Neural crest cell (in vitro differentiated cells): ENCODE results near the gene GFOD1. TPM values are rescaled to one million over a fixed set of nuclear protein-coding genes. Genes with fewer than 3 reads are reported as not detected.
A peak's percentile ranks its signal among the peaks of the same experiment; 100 is the strongest.

Source experiments
- DNase-seq: peaks from one replicate; pipeline ENCODE4 v3.0.0; 2021; ENCODE audit warnings: low read depth, mixed read lengths, low spot score
- H3K27ac Mint-ChIP-seq: one replicate; pipeline ENCODE4 v1.8.0; 2021; ENCODE audit warnings: mild to moderate bottlenecking, mixed read lengths; ENCODE audit not compliant: unreplicated experiment
- H3K27me3 Mint-ChIP-seq: 2 replicates; pipeline ENCODE4 v1.8.0; 2021; ENCODE audit warnings: low read depth, mild to moderate bottlenecking, mixed read lengths
- H3K36me3 Mint-ChIP-seq: 2 replicates; pipeline ENCODE4 v1.8.0; 2021; ENCODE audit warnings: low read depth, mild to moderate bottlenecking, mixed read lengths
- H3K4me1 Mint-ChIP-seq: 2 replicates; pipeline ENCODE4 v1.8.0; 2021; ENCODE audit warnings: mixed read lengths
- H3K4me3 Mint-ChIP-seq: one replicate; pipeline ENCODE4 v1.8.0; 2021; ENCODE audit warnings: mild to moderate bottlenecking, mixed read lengths
- H3K9me3 Mint-ChIP-seq: 2 replicates; pipeline ENCODE4 v1.8.0; 2021; ENCODE audit warnings: mixed read lengths
- total RNA-seq: library from RNA; stranded (reverse); gene quantifications from 2 replicates; pipeline ENCODE4 v1.2.1, GENCODE V29; 2021
- TF ChIP-seq, protein P1 (sequence below): fragments of 200-600 bp; sonication (generic); conservative IDR thresholded peaks from 2 replicates; pipeline ENCODE4 v1.5.0; 2021; ENCODE audit warnings: antibody characterized with exemption, mild to moderate bottlenecking

Gene GFOD1
- total RNA-seq, 1 donor from 2014 or later = 2.2 TPM

DNA sequence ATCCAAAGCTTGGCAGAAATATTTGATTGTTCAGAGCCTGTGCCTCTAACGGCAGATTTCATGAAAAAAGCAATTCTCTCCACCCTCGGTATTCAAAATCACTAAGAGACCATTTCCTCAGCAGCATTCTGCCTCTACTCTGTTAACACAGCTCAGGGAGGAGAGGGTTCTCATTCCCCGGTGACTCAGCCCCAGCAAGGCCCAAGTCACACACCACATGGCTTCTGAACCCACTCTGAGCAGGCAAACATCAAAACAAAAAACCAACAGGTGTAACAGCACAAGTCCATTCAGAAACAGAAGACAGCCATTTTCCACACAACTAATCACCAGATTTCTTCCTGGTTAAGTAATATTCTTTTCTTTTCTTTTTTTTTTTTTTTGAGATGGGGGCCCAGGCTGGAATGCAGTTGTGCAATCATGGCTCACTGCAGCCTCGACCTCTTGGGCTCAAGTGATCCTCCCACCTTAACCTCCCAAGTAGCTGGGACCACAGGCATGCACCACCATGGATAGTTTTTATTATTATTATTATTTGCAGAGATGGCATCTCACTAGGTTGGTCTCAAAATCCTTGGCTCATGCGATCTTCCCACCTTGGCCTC, 55.4 kb downstream of the GFOD1 start:
- peaks cover 21% of the 10 kb centered on the region for H3K4me1 Mint-ChIP-seq
- peaks cover 3% of the 10 kb centered on the region for H3K9me3 Mint-ChIP-seq
- no peak overlapping the region for H3K4me3 Mint-ChIP-seq
- DNase-seq = no peak
- no peaks in the 10 kb centered on the region for H3K36me3 Mint-ChIP-seq
- TF ChIP-seq, protein P1, sequence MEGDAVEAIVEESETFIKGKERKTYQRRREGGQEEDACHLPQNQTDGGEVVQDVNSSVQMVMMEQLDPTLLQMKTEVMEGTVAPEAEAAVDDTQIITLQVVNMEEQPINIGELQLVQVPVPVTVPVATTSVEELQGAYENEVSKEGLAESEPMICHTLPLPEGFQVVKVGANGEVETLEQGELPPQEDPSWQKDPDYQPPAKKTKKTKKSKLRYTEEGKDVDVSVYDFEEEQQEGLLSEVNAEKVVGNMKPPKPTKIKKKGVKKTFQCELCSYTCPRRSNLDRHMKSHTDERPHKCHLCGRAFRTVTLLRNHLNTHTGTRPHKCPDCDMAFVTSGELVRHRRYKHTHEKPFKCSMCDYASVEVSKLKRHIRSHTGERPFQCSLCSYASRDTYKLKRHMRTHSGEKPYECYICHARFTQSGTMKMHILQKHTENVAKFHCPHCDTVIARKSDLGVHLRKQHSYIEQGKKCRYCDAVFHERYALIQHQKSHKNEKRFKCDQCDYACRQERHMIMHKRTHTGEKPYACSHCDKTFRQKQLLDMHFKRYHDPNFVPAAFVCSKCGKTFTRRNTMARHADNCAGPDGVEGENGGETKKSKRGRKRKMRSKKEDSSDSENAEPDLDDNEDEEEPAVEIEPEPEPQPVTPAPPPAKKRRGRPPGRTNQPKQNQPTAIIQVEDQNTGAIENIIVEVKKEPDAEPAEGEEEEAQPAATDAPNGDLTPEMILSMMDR = no peak
- H3K27me3 Mint-ChIP-seq = no peaks in the 10 kb centered on the region
- H3K27ac Mint-ChIP-seq = no peak overlapping the region

DNA sequence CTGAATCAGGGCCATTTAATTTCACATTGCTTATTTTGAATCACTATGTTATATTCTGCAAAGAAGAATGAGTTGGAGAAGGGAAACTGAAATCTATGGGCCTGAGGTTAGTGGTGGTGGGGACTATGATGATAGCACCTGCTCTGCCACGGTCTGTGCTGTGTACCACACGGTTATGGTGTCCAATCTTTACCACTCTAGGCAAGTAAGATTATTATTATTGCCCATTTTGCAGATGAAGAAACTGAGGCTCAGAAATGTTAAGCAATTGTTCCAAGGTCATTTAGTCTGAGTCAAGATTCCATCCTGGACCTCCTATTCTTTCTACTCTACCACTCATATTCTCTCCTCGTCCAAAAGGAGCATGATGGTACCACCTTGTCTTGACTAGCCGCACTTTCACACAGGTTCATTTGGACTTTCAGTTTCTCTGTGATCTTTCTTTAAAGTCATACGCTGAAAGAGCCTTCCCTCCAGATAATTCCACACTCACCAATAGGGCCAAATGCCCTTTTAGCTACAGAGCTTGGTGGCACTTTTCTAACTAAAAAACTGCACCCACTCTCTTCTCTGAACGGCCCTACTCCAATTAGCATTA, 56.2 kb downstream of the GFOD1 start:
- peaks cover 3% of the 10 kb centered on the region for H3K9me3 Mint-ChIP-seq
- H3K27ac Mint-ChIP-seq = no peak overlapping the region
- TF ChIP-seq, protein P1 = no peak
- H3K4me1 Mint-ChIP-seq = peaks cover 21% of the 10 kb centered on the region
- H3K4me3 Mint-ChIP-seq = no peak overlapping the region
- H3K36me3 Mint-ChIP-seq = no peaks in the 10 kb centered on the region
- DNase-seq = no peak
- no peaks in the 10 kb centered on the region for H3K27me3 Mint-ChIP-seq

DNA sequence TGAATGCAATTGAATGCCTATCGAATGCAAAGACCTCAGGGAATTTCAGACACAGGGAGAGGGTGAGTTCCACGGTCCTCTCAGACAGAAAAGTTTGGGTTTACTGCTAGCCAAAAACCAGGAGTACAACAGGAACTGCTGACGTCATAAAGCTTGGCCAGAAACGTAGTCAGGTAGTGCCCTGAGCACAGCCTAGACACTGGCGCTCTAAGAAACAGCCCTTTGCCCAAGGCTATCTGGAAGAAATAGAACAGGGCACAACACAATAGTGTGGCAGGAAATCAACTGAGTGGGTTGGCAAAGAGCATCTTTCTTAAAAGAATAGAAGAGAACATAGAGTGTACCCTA, 58.0 kb downstream of the GFOD1 start:
- H3K4me1 Mint-ChIP-seq = peaks cover 21% of the 10 kb centered on the region
- no peaks in the 10 kb centered on the region for H3K36me3 Mint-ChIP-seq
- no peak overlapping the region for H3K4me3 Mint-ChIP-seq
- H3K27me3 Mint-ChIP-seq = no peaks in the 10 kb centered on the region
- H3K27ac Mint-ChIP-seq = no peak overlapping the region
- peaks cover 3% of the 10 kb centered on the region for H3K9me3 Mint-ChIP-seq
- no peak for DNase-seq
- TF ChIP-seq, protein P1 = no peak

DNA sequence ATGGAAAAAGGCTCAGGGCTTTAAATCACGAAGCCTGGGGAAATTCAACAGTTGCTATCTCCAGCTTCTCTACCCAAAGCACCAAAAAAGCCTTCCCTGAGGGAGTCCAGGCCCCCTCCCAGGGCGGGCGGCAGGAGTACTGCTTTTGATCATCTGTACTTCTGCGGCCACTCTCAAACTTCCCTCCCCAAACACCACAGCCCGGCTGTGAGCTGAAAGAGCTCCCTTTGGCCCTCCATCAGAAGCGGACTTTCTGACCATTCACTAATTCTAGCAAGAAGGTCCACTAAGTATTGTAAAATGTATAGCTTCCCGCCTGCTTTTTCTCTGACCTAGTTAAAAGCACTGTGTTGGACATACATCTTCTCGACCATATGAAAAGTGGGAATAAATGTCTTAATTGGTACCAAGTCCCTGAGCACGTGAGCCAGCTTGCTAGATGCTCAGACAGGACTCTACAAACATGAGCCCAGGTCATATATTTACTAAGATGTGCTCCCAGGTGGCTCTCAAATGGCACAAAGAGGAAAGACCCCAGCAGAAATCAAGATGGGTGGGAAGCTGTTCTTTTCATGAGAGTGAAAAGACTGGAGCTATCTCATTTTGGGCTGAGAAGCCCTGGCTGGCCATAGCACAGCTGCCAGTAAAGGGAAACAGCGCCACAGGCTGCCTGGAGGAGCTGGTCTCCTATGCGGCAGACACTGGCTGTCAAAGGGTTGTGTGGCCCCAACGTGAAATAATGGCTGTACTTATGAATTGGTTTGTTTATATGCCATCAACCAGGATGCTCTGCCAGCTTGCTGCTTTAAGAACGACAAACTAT, 58.6 kb downstream of the GFOD1 start:
- H3K4me1 Mint-ChIP-seq = peaks cover 21% of the 10 kb centered on the region
- peaks cover 1% of the 10 kb centered on the region for H3K9me3 Mint-ChIP-seq
- no peak for DNase-seq
- TF ChIP-seq, protein P1 = no peak
- no peak overlapping the region for H3K4me3 Mint-ChIP-seq
- no peaks in the 10 kb centered on the region for H3K27me3 Mint-ChIP-seq
- no peaks in the 10 kb centered on the region for H3K36me3 Mint-ChIP-seq
- no peak overlapping the region for H3K27ac Mint-ChIP-seq

DNA sequence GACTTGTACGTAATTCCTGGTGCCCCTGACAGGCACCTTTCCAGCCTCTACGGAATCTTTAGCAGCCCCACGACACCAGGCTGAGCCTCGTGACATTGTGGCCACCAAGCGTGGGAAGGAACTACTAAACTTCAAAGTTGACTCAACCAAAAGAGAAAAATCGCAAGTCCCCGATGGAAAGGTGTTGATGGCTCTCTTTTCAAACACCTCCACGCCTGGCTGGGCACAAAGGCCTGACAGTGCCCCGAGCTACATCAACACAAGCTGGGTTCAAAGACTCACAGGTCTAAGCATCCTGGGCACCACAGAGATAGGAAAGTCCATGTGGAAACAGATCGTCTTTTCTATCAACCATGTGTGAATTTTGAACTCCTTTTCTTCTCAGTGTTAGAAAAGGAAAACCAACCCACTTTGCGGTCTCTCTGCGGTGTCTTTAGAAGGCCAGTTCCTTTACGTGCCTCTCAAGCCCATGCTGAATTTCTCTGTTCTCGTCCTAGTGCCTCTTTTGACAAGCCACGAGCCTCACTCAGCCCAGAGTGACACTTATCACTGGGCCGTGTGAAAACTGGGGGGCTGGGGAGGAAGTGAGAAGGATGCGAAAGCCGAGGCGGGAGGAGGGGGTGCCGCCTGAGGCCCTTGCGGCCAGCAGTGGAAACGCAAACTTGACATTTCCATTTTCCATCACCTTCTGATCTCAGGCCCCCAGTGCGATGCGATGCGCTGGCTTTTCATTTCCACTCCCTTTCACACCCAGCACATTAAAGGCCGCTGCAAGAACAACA, 59.4 kb downstream of the GFOD1 start:
- H3K9me3 Mint-ChIP-seq = no peaks in the 10 kb centered on the region
- DNase-seq = no peak
- TF ChIP-seq, protein P1 = no peak
- H3K4me1 Mint-ChIP-seq = peaks cover 24% of the 10 kb centered on the region
- no peaks in the 10 kb centered on the region for H3K27me3 Mint-ChIP-seq
- no peaks in the 10 kb centered on the region for H3K36me3 Mint-ChIP-seq
- H3K4me3 Mint-ChIP-seq = no peak overlapping the region
- H3K27ac Mint-ChIP-seq = peak overlapping the region; percentile 35
